GM18505 (cell line): ENCODE measurements around the gene SPATA6.
"Not testable (repeated sequence)": the region's sequence is repeated elsewhere in the genome, so short reads cannot be mapped to it uniquely, and the experiment has no call there.

Experiments used
- ATAC-seq: cut with Tn5 transposase; IDR thresholded peaks from one replicate; pipeline ENCODE4 v1.9.1; 2021; ENCODE audit not compliant: unreplicated experiment
- POLR2A ChIP-seq: IDR thresholded peaks from 4 replicates; pipeline ENCODE4 v1.6.1; 2011; ENCODE audit warnings: borderline replicate concordance; ENCODE audit not compliant: insufficient read depth, insufficient read length; ENCODE audit errors: extremely low read depth

SPATA6 gene

GRCh38 chr1:48285525-48285924 is 186.5 kb downstream of the SPATA6 start:
- ATAC-seq: no peak
- no peak for TF ChIP-seq POLR2A

DNA sequence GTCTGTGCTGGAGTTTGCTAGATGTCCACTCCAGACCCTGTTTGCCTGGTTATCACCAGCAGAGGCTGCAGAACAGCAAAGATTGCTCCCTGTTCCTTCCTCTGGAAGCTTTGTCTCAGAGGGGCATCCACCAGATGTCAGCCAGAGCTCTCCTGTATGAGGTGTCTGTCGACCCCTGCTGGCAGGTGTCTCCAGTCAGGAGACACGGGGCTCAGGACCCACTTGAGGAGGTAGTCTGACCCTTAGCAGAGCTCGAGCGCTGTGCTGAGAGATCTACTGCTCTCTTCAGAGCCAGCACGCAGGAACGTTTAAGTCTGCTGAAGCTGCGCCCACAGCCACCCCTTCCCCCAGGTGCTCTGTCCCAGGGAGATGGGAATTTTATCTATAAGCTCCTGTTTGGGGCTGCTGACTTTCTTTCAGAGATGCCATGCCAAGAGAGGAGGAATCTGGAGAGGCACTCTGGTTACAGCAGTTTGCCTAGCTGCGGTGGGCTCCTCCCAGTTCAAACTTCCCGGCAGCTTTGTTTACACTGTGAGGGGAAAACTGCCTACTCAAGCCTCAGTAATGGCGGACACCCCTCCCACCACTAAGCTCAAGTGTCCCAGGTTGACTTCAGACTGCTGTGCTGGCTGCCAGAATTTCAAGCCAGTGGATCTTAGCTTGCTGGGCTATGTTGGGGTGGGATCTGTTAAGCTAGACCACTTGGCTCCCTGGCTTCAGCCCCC is 187.1 kb downstream of the SPATA6 start:
- not testable (repeated sequence) for ATAC-seq

GRCh38 chr1:48282329-48282728 is 189.7 kb downstream of the SPATA6 start:
- ATAC-seq: not testable (repeated sequence)

GRCh38 chr1:48277437-48277836 is 194.6 kb downstream of the SPATA6 start:
- ATAC-seq: not testable (repeated sequence)

GRCh38 chr1:48266576-48266975 is 205.4 kb downstream of the SPATA6 start:
- no peak for ATAC-seq
- no peak for TF ChIP-seq POLR2A

- TF ChIP-seq POLR2A: no peak
- no peak for ATAC-seq
These were observed 209.0 kb downstream of the SPATA6 start for GRCh38 chr1:48263041-48263440.

GRCh38 chr1:48261881-48262400 is 210.1 kb downstream of the SPATA6 start:
- TF ChIP-seq POLR2A: no peak
- ATAC-seq: no peak

DNA sequence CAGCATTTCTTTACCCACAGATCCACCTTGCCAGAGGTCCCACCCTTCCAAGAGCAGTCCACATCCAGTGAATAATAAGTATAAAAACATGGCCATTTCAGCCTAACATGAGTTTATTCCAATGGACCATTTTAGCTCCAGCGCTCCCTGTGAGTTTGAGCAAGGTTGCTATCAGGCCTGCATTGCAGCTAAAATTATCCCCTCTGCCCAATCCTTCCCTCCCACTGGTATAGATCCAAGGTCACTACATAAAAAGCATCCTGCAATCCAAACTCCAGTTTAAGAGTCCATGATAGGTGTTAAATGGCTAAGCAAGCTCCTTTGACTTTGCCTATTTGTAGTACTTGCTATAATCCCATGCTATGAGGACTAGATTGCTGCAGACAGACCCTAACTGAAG is 213.9 kb downstream of the SPATA6 start:
- TF ChIP-seq POLR2A: no peak
- no peak for ATAC-seq

DNA sequence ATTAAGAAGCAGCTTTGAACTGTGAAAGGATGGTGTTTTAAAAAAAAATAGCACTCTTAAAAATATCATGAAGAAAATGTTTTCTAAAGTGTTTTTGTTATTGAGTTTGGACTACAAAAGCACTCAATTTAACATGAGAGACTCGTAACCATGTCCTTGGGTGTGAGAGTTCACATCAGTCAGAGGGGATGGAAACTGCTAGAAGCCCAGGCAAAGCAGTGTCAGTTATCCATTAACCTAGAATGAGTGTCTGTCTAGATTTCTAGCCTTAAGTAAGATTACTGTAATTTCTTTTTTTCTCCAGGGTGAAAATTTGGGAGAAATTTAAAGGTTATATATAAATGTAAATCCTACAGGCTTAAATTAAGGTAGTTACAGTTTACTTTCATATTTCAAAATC is 217.8 kb downstream of the SPATA6 start:
- ATAC-seq: no peak
- TF ChIP-seq POLR2A: no peak

DNA sequence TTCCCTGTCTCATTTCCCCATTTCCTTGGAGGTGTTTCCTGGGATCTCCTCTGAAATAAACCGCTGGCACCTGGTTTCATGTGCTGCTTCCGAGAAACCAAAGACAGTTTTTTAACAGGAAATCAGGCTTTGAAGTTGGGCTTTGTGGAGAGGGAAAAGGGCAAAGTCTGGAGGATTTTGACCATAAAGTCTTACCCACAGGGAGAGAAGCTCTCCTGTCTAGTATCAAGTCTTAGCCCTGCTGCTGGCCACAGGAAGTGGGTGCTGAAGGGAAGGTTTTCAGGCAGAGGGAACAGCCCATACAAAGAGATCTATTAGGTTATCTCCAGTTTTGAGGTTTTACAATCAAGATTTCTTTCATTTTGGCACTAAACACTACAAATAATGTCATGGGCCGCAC is 220.2 kb downstream of the SPATA6 start:
- no peak for ATAC-seq
- TF ChIP-seq POLR2A: no peak

- TF ChIP-seq POLR2A: no peak
- ATAC-seq: no peak
These were observed 220.7 kb downstream of the SPATA6 start for GRCh38 chr1:48251323-48251722.

- ATAC-seq: no peak
- no peak for TF ChIP-seq POLR2A
These were observed 221.4 kb downstream of the SPATA6 start for GRCh38 chr1:48250572-48250971.

DNA sequence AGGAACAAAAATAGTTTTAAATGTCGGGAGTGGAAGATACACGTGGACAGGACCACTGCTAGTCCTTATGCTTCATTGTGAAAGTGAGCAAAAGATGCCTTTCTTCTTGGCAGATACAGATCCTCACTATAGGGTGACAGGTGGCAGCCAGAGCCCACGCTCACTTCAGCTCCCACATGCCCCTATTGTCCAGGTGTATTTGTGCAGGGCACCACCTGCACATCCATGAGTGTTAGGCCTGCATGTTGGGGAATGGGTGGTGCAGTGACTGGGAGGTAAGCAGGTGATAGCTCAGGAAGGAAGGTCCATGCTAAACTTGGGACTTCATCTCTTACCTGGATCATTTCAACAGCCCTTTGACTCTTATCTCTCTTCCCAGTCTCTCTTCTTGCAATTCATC is 222.1 kb downstream of the SPATA6 start:
- no peak for ATAC-seq
- no peak for TF ChIP-seq POLR2A

- TF ChIP-seq POLR2A: no peak
- ATAC-seq: no peak
These were observed 223.6 kb downstream of the SPATA6 start for GRCh38 chr1:48248356-48248755.

DNA sequence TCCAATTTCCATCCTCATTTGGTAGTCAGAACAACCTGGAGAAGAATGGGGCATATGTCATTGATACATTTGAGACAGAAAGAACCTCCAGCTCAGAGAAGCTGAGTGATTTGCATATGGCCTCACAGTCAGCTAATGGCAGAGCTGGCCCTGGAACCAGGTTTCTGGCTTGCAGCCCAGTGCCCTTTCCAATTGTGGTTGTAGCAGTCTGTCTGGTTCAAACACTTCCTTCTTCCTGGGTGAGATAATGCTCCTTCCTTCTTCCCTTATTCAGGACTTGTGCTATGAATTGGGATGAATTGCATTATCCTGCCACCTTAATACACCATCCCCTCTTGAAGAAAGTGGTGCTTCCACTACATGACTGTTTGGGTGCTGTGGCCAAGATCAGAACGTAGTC is 225.3 kb downstream of the SPATA6 start:
- ATAC-seq: no peak
- TF ChIP-seq POLR2A: no peak
